ENCODE measurements around the gene TEX36.

- TF ChIP-seq TCF12 (IDR thresholded peaks at IDR 0.05; ENCODE audit: low read depth): no peak
- no peak for TF ChIP-seq TAF1 (IDR thresholded peaks at IDR 0.05; ENCODE audit: low read depth)
- TF ChIP-seq FOXM1 (IDR thresholded peaks at IDR 0.05; ENCODE audit: borderline replicate concordance, low read depth): no peak; the same call in 1 of the 2 replicates
These were observed 7.1 kb upstream of the TEX36 start for GRCh38 chr10:125689955-125690569.
